ENCODE results near the gene MOCS1.

DNA sequence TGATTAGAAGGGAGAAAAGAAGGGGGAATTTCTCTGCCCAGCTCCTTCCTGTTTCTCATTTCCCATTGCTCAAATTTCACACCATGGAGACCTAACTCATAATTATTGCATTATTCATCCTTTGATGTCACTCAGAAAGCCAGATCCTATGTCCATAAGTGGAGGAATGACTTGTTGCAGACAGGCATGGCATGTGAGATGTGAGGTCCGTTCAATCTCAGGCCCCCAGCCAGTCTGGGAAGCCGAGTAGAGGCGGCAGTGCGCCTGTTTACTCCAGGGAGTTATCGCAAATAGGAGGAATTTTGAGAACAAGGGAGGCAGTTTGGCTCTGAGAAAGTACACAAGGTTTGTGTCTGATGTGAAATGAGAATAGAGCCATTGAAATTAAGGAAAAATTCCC is 26.9 kb upstream of the MOCS1 start:
- TF ChIP-seq, protein P1, sequence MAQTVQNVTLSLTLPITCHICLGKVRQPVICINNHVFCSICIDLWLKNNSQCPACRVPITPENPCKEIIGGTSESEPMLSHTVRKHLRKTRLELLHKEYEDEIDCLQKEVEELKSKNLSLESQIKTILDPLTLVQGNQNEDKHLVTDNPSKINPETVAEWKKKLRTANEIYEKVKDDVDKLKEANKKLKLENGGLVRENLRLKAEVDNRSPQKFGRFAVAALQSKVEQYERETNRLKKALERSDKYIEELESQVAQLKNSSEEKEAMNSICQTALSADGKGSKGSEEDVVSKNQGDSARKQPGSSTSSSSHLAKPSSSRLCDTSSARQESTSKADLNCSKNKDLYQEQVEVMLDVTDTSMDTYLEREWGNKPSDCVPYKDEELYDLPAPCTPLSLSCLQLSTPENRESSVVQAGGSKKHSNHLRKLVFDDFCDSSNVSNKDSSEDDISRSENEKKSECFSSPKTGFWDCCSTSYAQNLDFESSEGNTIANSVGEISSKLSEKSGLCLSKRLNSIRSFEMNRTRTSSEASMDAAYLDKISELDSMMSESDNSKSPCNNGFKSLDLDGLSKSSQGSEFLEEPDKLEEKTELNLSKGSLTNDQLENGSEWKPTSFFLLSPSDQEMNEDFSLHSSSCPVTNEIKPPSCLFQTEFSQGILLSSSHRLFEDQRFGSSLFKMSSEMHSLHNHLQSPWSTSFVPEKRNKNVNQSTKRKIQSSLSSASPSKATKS (CRISPR knock-in tag; IDR thresholded peaks at IDR 0.05), result no peak
- TF ChIP-seq HDAC2 (IDR thresholded peaks at IDR 0.05), result no peak
- TF ChIP-seq CREB1 (IDR thresholded peaks at IDR 0.05), result no peak
- TF ChIP-seq CREB1 (CRISPR knock-in tag; IDR thresholded peaks at IDR 0.05), result no peak
- TF ChIP-seq MAFG (tag; conservative IDR thresholded peaks at IDR 0.05), result no peak
- TF ChIP-seq EGR1 (conservative IDR thresholded peaks at IDR 0.05), result no peak
- TF ChIP-seq, protein P2, sequence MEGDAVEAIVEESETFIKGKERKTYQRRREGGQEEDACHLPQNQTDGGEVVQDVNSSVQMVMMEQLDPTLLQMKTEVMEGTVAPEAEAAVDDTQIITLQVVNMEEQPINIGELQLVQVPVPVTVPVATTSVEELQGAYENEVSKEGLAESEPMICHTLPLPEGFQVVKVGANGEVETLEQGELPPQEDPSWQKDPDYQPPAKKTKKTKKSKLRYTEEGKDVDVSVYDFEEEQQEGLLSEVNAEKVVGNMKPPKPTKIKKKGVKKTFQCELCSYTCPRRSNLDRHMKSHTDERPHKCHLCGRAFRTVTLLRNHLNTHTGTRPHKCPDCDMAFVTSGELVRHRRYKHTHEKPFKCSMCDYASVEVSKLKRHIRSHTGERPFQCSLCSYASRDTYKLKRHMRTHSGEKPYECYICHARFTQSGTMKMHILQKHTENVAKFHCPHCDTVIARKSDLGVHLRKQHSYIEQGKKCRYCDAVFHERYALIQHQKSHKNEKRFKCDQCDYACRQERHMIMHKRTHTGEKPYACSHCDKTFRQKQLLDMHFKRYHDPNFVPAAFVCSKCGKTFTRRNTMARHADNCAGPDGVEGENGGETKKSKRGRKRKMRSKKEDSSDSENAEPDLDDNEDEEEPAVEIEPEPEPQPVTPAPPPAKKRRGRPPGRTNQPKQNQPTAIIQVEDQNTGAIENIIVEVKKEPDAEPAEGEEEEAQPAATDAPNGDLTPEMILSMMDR (IDR thresholded peaks at IDR 0.05 in 2 of 3, conservative IDR thresholded peaks at IDR 0.05 in 1 of 3; ENCODE audit: insufficient read depth in 2 of 3, low read depth in 1 of 3, low read length in 3 of 3), result no peak
- TF ChIP-seq, protein P3, sequence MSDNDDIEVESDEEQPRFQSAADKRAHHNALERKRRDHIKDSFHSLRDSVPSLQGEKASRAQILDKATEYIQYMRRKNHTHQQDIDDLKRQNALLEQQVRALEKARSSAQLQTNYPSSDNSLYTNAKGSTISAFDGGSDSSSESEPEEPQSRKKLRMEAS (CRISPR knock-in tag; IDR thresholded peaks at IDR 0.05), result no peak
- TF ChIP-seq, protein P4, sequence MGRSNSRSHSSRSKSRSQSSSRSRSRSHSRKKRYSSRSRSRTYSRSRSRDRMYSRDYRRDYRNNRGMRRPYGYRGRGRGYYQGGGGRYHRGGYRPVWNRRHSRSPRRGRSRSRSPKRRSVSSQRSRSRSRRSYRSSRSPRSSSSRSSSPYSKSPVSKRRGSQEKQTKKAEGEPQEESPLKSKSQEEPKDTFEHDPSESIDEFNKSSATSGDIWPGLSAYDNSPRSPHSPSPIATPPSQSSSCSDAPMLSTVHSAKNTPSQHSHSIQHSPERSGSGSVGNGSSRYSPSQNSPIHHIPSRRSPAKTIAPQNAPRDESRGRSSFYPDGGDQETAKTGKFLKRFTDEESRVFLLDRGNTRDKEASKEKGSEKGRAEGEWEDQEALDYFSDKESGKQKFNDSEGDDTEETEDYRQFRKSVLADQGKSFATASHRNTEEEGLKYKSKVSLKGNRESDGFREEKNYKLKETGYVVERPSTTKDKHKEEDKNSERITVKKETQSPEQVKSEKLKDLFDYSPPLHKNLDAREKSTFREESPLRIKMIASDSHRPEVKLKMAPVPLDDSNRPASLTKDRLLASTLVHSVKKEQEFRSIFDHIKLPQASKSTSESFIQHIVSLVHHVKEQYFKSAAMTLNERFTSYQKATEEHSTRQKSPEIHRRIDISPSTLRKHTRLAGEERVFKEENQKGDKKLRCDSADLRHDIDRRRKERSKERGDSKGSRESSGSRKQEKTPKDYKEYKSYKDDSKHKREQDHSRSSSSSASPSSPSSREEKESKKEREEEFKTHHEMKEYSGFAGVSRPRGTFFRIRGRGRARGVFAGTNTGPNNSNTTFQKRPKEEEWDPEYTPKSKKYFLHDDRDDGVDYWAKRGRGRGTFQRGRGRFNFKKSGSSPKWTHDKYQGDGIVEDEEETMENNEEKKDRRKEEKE (IDR thresholded peaks at IDR 0.05; ENCODE audit: borderline replicate concordance in 1 of 2, control insufficient read depth in 1 of 2, low read depth in 2 of 2, low read length in 1 of 2), result no peak
- TF ChIP-seq, protein P5, sequence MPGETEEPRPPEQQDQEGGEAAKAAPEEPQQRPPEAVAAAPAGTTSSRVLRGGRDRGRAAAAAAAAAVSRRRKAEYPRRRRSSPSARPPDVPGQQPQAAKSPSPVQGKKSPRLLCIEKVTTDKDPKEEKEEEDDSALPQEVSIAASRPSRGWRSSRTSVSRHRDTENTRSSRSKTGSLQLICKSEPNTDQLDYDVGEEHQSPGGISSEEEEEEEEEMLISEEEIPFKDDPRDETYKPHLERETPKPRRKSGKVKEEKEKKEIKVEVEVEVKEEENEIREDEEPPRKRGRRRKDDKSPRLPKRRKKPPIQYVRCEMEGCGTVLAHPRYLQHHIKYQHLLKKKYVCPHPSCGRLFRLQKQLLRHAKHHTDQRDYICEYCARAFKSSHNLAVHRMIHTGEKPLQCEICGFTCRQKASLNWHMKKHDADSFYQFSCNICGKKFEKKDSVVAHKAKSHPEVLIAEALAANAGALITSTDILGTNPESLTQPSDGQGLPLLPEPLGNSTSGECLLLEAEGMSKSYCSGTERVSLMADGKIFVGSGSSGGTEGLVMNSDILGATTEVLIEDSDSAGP (CRISPR knock-in tag; IDR thresholded peaks at IDR 0.05), result no peak
- TF ChIP-seq SUPT5H (IDR thresholded peaks at IDR 0.05), result no peak
- no peak for TF ChIP-seq KLF6 (CRISPR knock-in tag; IDR thresholded peaks at IDR 0.05; ENCODE audit: borderline replicate concordance)
- TF ChIP-seq HCFC1 (IDR thresholded peaks at IDR 0.05; ENCODE audit: low read depth, low read length), result no peak
- TF ChIP-seq LARP7 (IDR thresholded peaks at IDR 0.05), result no peak
